GM18909 (cell line): ENCODE measurements around the gene BICC1.

ENCODE experiments used
- ATAC-seq: cut with Tn5 transposase; IDR thresholded peaks from one replicate; pipeline ENCODE4 v1.9.1; 2021; ENCODE audit warnings: mild to moderate bottlenecking; ENCODE audit not compliant: unreplicated experiment, poor library complexity

The BICC1 gene

GRCh38 chr10:58695022-58695421 lies 182.3 kb downstream of the BICC1 start:
- no peak for ATAC-seq

- ATAC-seq, result no peak
Measured at GRCh38 chr10:58696736-58697135, 184.1 kb downstream of the BICC1 start.

GRCh38 chr10:58697691-58698090 lies 185.0 kb downstream of the BICC1 start:
- ATAC-seq, result no peak

GRCh38 chr10:58698777-58699356 lies 186.2 kb downstream of the BICC1 start:
- no peak for ATAC-seq

- ATAC-seq, result no peak
Measured at GRCh38 chr10:58700591-58700990, 187.9 kb downstream of the BICC1 start.

- ATAC-seq, result no peak
Measured at GRCh38 chr10:58701405-58702135, 188.9 kb downstream of the BICC1 start.

GRCh38 chr10:58704226-58704625 lies 191.6 kb downstream of the BICC1 start:
- no peak for ATAC-seq

GRCh38 chr10:58704671-58705141 lies 192.0 kb downstream of the BICC1 start:
- no peak for ATAC-seq

- no peak for ATAC-seq
Measured at GRCh38 chr10:58706836-58707235, 194.2 kb downstream of the BICC1 start.

GRCh38 chr10:58712141-58712540 lies 199.5 kb downstream of the BICC1 start:
- ATAC-seq, result no peak

- no peak for ATAC-seq
Measured at GRCh38 chr10:58712982-58713381, 200.3 kb downstream of the BICC1 start.

- no peak for ATAC-seq
Measured at GRCh38 chr10:58714409-58714808, 201.7 kb downstream of the BICC1 start.

- ATAC-seq, result no peak
Measured at GRCh38 chr10:58715061-58715460, 202.4 kb downstream of the BICC1 start.

GRCh38 chr10:58718596-58718995 lies 205.9 kb downstream of the BICC1 start:
- ATAC-seq, result no peak

- ATAC-seq, result no peak
Measured at GRCh38 chr10:58721601-58722281, 209.1 kb downstream of the BICC1 start.

GRCh38 chr10:58723186-58723585 lies 210.5 kb downstream of the BICC1 start:
- no peak for ATAC-seq

- no peak for ATAC-seq
Measured at GRCh38 chr10:58723966-58724365, 211.3 kb downstream of the BICC1 start.

- ATAC-seq, result no peak
Measured at GRCh38 chr10:58724781-58725180, 212.1 kb downstream of the BICC1 start.

GRCh38 chr10:58725901-58726300 lies 213.2 kb downstream of the BICC1 start:
- no peak for ATAC-seq

- no peak for ATAC-seq
Measured at GRCh38 chr10:58727633-58728032, 215.0 kb downstream of the BICC1 start.

- no peak for ATAC-seq
Measured at GRCh38 chr10:58731276-58731675, 218.6 kb downstream of the BICC1 start.
